GM12878 (cell line): ENCODE measurements around the gene MAD2L2. TPM values are rescaled to one million over a fixed set of nuclear protein-coding genes. Genes with fewer than 3 reads are reported as not detected.

Source experiments
- ATAC-seq: fragments of 200-7000 bp; cut with Tn5 transposase; 3 replicates; pipeline ENCODE4 v1.9.1; 2020; ENCODE audit warnings: mild to moderate bottlenecking, moderate library complexity
- BruUV-seq: library from RNA; stranded (reverse); fragments of 400-500 nt; replicated peaks from 2 replicates; lab custom pipeline; 2021; lab: Mats Ljungman, UMichigan
- CTCF ChIA-PET: fragments of 300-600 bp; sonication (Branson Sonifier 250); formaldehyde crosslinking; extraction: SDS; loops from one replicate; lab custom pipeline; 2021; ENCODE audit warnings: inconsistent platforms; lab: Yijun Ruan, JAX
- POLR2A ChIA-PET: fragments of 350-600 bp; formaldehyde crosslinking; extraction: SDS; loops from one replicate; lab custom pipeline; 2021; ENCODE audit warnings: inconsistent platforms; lab: Charles Lee
- RAD21 ChIA-PET: fragments of 300-600 bp; sonication (Branson Sonifier 250); formaldehyde crosslinking; loops from one replicate; lab custom pipeline; 2023; ENCODE audit warnings: antibody characterized with exemption; ENCODE audit not compliant: unreplicated experiment; lab: Charles Lee
- SMC1A ChIA-PET: fragments of 300-600 bp; sonication (Branson Sonifier 250); formaldehyde crosslinking; loops from one replicate; lab custom pipeline; 2023; ENCODE audit not compliant: unreplicated experiment, uncharacterized antibody; lab: Charles Lee
- DNase-seq: peaks from one replicate; pipeline ENCODE4 v3.0.0-alpha.2; 2011; ENCODE audit warnings: low read depth, low spot score
- FAIRE-seq: peaks from 3 replicates; lab custom pipeline; 2011; peaks lifted over from hg19 to GRCh38; lab: Jason Lieb, UNC
- H2AFZ ChIP-seq: 2 replicates; pipeline ENCODE4 v1.6.0; 2011; ENCODE audit warnings: low read depth, low read length, control low read depth; ENCODE audit not compliant: control insufficient read depth
- H3K27ac ChIP-seq: 2 replicates; pipeline ENCODE4 v1.5.1; 2011; ENCODE audit warnings: control low read depth; ENCODE audit not compliant: control insufficient read depth, insufficient read depth
- H3K27me3 ChIP-seq, 2 experiments: replicated peaks in 1 of 2; 2 replicates each; pipeline versions ENCODE4 v1.6.0 to v1.6.1; 2011; ENCODE audit warnings: low read length in 1 of 2; ENCODE audit not compliant: control insufficient read depth in 2 of 2, insufficient read depth in 2 of 2
- H3K36me3 ChIP-seq, 2 experiments: 2 replicates each; pipeline ENCODE4 v1.5.1; 2011; ENCODE audit warnings: low read length in 1 of 2; ENCODE audit not compliant: control insufficient read depth in 2 of 2, insufficient read depth in 2 of 2
- H3K4me1 ChIP-seq: 2 replicates; pipeline ENCODE4 v1.6.1; 2011; ENCODE audit warnings: mild to moderate bottlenecking, low read length, moderate library complexity, mixed read lengths; ENCODE audit not compliant: control insufficient read depth, insufficient read depth
- H3K4me2 ChIP-seq: 2 replicates; pipeline ENCODE4 v1.6.0; 2011; ENCODE audit warnings: control low read depth; ENCODE audit not compliant: control insufficient read depth, insufficient read depth
- H3K4me3 ChIP-seq: fragments of 200-600 bp; sonication (generic); 2 replicates; pipeline ENCODE4 v1.5.1; 2016
- H3K79me2 ChIP-seq: 2 replicates; pipeline ENCODE4 v1.6.0; 2011; ENCODE audit warnings: low read length; ENCODE audit not compliant: control insufficient read depth, insufficient read depth
- H3K9ac ChIP-seq: 2 replicates; pipeline ENCODE4 v1.8.0; 2011; ENCODE audit warnings: low read length, control low read depth, mixed read lengths; ENCODE audit not compliant: control insufficient read depth, insufficient read depth
- H3K9me3 ChIP-seq: replicated peaks from 3 replicates; pipeline ENCODE4 v1.5.1; 2011; ENCODE audit warnings: mild to moderate bottlenecking, low read length; ENCODE audit not compliant: control insufficient read depth, insufficient read depth
- H4K20me1 ChIP-seq: 2 replicates; pipeline ENCODE4 v1.6.0; 2011; ENCODE audit not compliant: control insufficient read depth, insufficient read depth
- CHD1 ChIP-seq: IDR thresholded peaks from 2 replicates; pipeline ENCODE4 v1.6.1; 2012; ENCODE audit warnings: low read depth, low read length, improper control_type of control experiment
- E2F8 ChIP-seq: fragments of 450-650 bp; IDR thresholded peaks from 2 replicates; pipeline ENCODE4 v1.6.1; 2018; ENCODE audit warnings: mild to moderate bottlenecking, low read depth, moderate library complexity; ENCODE audit not compliant: partially characterized antibody
- HCFC1 ChIP-seq: fragments of 150-350 bp; IDR thresholded peaks from 2 replicates; pipeline ENCODE4 v1.6.1; 2014; ENCODE audit warnings: low read length
- IKZF1 ChIP-seq: fragments of 450-650 bp; conservative IDR thresholded peaks from 2 replicates; pipeline ENCODE4 v1.6.1; 2017; ENCODE audit warnings: antibody characterized with exemption, mild to moderate bottlenecking
- IRF4 ChIP-seq: IDR thresholded peaks from 2 replicates; pipeline ENCODE4 v1.6.1; 2011; ENCODE audit warnings: low read depth, low read length
- MTA2 ChIP-seq: fragments of 450-650 bp; IDR thresholded peaks from 2 replicates; pipeline ENCODE4 v1.6.1; 2016; ENCODE audit warnings: low read depth, mild to moderate bottlenecking, moderate library complexity
- NFXL1 ChIP-seq: fragments of 450-650 bp; IDR thresholded peaks from 2 replicates; pipeline ENCODE4 v1.6.1; 2017; ENCODE audit warnings: antibody characterized with exemption, mild to moderate bottlenecking, borderline replicate concordance
- NKRF ChIP-seq: fragments of 450-650 bp; conservative IDR thresholded peaks from 2 replicates; pipeline ENCODE4 v1.6.1; 2017; ENCODE audit warnings: mild to moderate bottlenecking, moderate library complexity
- RCOR1 ChIP-seq: conservative IDR thresholded peaks from 2 replicates; pipeline ENCODE4 v1.6.1; 2012; ENCODE audit warnings: low read depth, low read length, improper control_type of control experiment
- REST ChIP-seq: IDR thresholded peaks from 2 replicates; pipeline ENCODE4 v1.6.1; 2012; ENCODE audit warnings: mild to moderate bottlenecking, low read depth, low read length
- RFX5 ChIP-seq: IDR thresholded peaks from 2 replicates; pipeline ENCODE4 v1.6.1; 2011; ENCODE audit warnings: low read depth, low read length, improper control_type of control experiment
- TCF3 ChIP-seq: IDR thresholded peaks from 2 replicates; pipeline ENCODE4 v1.6.1; 2012; ENCODE audit warnings: low read depth, mild to moderate bottlenecking, low read length, borderline replicate concordance; ENCODE audit not compliant: insufficient read depth
- ZNF207 ChIP-seq: fragments of 450-650 bp; IDR thresholded peaks from 2 replicates; pipeline ENCODE4 v1.6.1; 2014; ENCODE audit warnings: antibody characterized with exemption, mild to moderate bottlenecking, borderline replicate concordance
- ZNF274 ChIP-seq: IDR thresholded peaks from one replicate; pipeline ENCODE4 v1.8.0; 2011; ENCODE audit not compliant: insufficient read length, insufficient read depth
- WGBS: methylation state at CpG from one replicate; pipeline ENCODE4 v1.1.6; 2016; ENCODE audit warnings: low lambda C conversion rate; ENCODE audit not compliant: insufficient replicate concordance, insufficient coverage; ENCODE audit errors: missing lambda C conversion rate; 5-methylcytosine and 5-hydroxymethylcytosine counted together
- in situ Hi-C: fragments of 300-500 bp; cut with MboI; formaldehyde crosslinking; loops from 9 replicates; pipeline ENCODE4 v1.14.3; 2018; ENCODE audit warnings: mixed read lengths
- intact Hi-C: fragments of 100-400 bp; cut with micrococcal nuclease; formaldehyde crosslinking; loops from one replicate; pipeline ENCODE4 v1.14.2; 2022; ENCODE audit not compliant: unreplicated experiment
- polyA plus RNA-seq, 11 experiments: library from polyadenylated mRNA; depleted of rRNA in 4 of 11; unstranded in 6 of 11; stranded (reverse) in 5 of 11; fragments of >200 nt; fragmentation: Nextera tagmentation in 4 of 11; fragmentation: Illumina TruSeq in 1 of 11; extraction: Ambion mirVana in 4 of 11; extraction: Trizol in 1 of 11; gene quantifications; 1 replicate in 1 of 11; 2 replicates in 10 of 11; pipeline versions ENCODE4 v1.2.1 to v1.2.3, GENCODE V29; 2011 to 2016; ENCODE audit warnings: inconsistent platforms in 2 of 11, missing spikeins in 2 of 11, low read depth in 1 of 11
- total RNA-seq, 4 experiments: library from RNA; depleted of rRNA in 3 of 4; stranded (reverse); fragments of >200 nt in 3 of 4; fragmentation: Illumina TruSeq in 1 of 4; extraction: Trizol in 1 of 4; gene quantifications; 2 replicates each; pipeline versions ENCODE4 v1.2.1 to v1.2.3, GENCODE V29; 2013 to 2021

MAD2L2 gene
- total and polyA plus RNA-seq, 10 of the 15 experiments (the other 5 are each of a cell fraction or from before 2014, with no cell fraction given) = 3.5 to 95.0 (median 53.2) TPM

- TF ChIP-seq TCF3 (no peak), IRF4 (no peak), NFXL1 (no peak), ZNF207 (no peak), IKZF1 (no peak), RFX5 (no peak), E2F8 (no peak), ZNF274 (no peak), NKRF (no peak), HCFC1 (no peak), REST (no peak), MTA2 (no peak), RCOR1 (no peak), CHD1 (no peak)
- TF ChIP-seq, all 136 proteins: peak for 0
- DNase-seq (no peak), ATAC-seq (no peak), FAIRE-seq (no peak)
- no peak overlapping the region for H3K4me3 ChIP-seq
- H3K9ac ChIP-seq = no peak overlapping the region
- no peaks in the 10 kb centered on the region; a peak in 1 of 4 replicates for H3K27me3 ChIP-seq
- no TSS peak for BruUV-seq
- H3K4me2 ChIP-seq = no peak overlapping the region
- H3K4me1 ChIP-seq = no peaks in the 10 kb centered on the region
- H3K79me2 ChIP-seq = no peaks in the 10 kb centered on the region
- POLR2A ChIA-PET = no interaction called here
- RAD21 ChIA-PET = interaction anchor here (1.3 to 6.7 kb wide), 3 partner anchors 78 to 604 kb away, joined by 4 to 91 read pairs (median 11); no protein-coding TSS in a partner anchor
- no peak overlapping the region for H3K27ac ChIP-seq
- no peaks in the 10 kb centered on the region for H4K20me1 ChIP-seq
- SMC1A ChIA-PET = interaction anchor here (1.0 to 6.3 kb wide), 3 partner anchors 330 to 604 kb away, joined by 3 to 57 read pairs (median 3); no protein-coding TSS in a partner anchor
- intact Hi-C loops (loop anchor here (5.0 kb wide), 1 partner anchor 164 kb away; the partner anchor contains the start of gene DISP3), in situ Hi-C loops (loop anchor here (5.0 kb wide), 3 partner anchors 319 to 604 kb away; no protein-coding TSS in a partner anchor)
- H3K36me3 ChIP-seq = no peaks in the 10 kb centered on the region
- H2AFZ ChIP-seq = no peak overlapping the region
- H3K9me3 ChIP-seq = no peaks in the 10 kb centered on the region
- 25% methylated on average over 6 of the region's 6 CpGs for WGBS
- CTCF ChIA-PET = interaction anchor here (0.8 to 5.9 kb wide), 10 partner anchors 15 to 608 kb away, joined by 3 to 132 read pairs (median 4); partner anchors contain the start of gene DISP3
Measured at GRCh38 chr1:11640944-11641343, 40.0 kb downstream of the MAD2L2 start.
